Activated CD4-positive, alpha-beta T cell treated with anti-CD3 and anti-CD28 coated beads, Interleukin-2, amount 50 U/mL, for 48 hours (primary cell): ENCODE results near the gene CENATAC.
"Not testable (repeated sequence)": the region's sequence is repeated elsewhere in the genome, so short reads cannot be mapped to it uniquely, and the experiment has no call there.

Experiments used
- DNase-seq, 2 experiments: peaks; one replicate each; pipeline ENCODE4 v3.0.0-alpha.2; 2020

Gene CENATAC

DNA sequence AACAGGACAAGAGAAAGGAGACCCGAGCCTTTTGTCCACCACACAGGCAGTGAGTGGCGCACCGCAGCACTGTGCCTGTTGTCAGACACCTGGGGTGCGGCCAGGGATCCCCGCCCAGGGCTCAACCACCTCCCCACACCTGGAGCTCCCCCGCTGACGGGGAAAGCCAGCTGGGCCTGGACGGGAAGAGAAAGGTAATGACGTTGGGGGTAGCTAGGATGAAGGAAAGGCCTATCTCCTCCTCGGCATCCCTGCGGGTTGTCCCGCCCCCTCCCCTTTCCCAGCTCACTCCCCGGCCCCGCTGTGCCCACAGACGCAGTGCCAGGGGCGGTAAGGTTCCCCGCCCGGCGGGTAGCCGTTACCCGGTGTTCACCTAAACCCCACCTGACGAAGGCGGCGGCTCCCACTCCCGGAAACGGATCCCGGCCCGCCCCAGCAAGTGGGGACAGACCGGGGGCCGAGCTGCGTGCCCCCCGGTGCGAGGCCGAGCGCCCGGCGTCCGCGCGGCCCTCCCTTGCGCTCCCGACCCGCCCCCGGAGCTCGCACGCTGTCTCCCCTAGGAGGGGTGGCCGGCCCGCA is 58.6 kb downstream of the CENATAC start:
- DNase-seq, result peak; percentile 39 to 48

DNA sequence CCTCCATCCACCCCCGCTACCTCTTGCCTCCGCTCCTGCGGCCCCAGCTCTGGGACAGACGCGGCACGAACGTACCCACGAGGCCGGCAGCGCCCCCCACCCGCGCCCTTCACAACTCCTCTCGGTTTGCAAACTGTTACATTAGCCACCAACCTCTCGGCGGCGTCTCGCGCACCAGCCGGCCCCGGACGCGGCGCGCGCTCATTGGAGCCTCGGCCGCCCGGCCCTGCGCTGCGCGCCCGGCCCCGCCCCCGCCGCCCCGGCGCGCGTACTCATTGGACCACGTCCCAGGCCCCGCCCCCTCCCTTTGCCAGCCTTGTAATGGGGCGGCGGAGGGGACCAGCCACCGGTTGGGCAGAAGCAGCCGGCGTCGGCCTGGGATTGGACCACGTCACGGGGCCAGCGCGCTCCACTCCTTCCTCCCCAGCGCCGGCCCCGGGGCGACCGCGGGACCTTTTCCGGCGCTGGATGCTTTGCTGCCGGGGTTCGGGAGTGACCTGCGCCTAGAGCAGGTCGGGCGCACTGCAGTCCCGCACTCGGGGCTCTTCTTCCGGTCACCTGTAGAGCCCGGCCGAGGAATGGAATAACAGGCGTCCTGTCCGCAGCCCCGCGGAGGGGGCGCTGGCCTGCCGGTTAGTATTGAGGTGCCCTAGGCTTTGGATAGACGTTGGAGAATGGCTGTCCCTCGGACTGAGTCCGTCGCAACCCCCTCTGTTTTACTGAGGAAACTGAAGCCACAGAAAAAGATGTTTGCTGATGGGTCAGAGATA is 59.2 kb downstream of the CENATAC start, which contains the start of gene HYOU1:
Gene HYOU1 (minus strand): TSS at position 206 of the 770 bp plus-strand sequence. CDS start 1,045 bp downstream, outside the sequence.
- DNase-seq, result peak; percentile 99

- DNase-seq, result not testable (repeated sequence)
These were observed 61.2 kb downstream of the CENATAC start for GRCh38 chr11:119059128-119059527.

GRCh38 chr11:119061256-119061655 is 63.3 kb downstream of the CENATAC start:
- DNase-seq, result no peak

DNA sequence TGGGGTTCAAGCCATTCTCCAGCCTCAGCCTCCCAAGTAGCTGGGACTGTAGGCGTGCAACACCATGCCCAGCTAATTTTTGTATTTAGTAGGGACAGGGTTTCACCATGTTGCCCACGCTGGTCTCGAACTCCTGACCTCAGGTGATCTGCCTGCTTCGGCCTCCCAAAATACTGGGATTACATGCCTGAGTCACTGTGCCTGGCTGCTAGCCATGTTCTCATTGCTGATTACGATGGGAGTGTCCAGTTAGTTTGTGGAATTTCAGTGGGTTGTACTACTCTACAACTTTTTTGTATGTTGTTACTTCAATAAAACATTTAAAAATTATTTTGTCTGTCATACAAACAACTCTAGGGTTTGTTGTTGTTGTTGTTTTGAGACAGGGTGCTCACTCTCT is 64.8 kb downstream of the CENATAC start:
- DNase-seq, result no peak

DNA sequence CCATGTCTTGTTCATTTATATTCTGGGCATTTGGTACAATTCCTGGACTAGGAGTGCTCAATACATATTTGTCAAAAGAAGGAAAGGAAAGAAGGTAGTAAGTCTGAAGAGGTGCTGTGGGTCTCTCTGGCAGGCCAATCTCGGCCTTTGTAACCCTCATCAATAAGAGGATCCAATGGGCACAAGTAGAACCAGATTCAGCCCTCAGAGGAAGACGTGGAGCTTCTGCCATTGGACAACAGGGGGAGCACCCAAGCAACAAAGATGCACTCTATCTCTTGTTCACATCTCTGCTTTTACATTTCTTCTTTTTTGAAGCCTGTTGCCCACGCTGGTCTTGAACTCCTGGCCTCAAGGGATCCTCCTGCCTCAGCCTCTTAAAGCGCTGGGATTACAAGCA is 67.4 kb downstream of the CENATAC start:
- peak; percentile 37 to 53 for DNase-seq
